ENCODE results near the gene DBH.

DNA sequence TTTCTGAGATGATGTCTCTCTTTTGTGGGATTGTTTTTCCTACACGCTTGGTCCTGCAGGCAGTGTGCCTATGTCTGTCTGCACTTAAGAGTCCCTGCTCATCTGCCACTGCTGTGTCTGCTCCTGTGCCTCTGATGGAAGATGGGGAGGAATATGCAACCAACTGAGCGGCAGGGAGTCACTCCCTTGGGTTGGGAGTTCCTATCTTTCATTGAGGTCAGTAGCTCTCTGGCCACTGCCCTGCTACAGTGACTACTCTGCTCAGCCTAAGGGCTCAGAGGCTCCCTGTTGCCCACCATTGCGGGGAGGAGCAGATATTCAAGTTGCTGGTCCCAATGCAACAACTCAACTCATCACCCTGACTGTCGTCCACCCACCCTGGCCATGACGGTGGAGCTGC lies 13.6 kb upstream of the DBH start:
- TF ChIP-seq EZH2 (IDR thresholded peaks at IDR 0.05; ENCODE audit: borderline replicate concordance, low read depth, low read length, severe bottlenecking): no peak
- TF ChIP-seq, protein P1, sequence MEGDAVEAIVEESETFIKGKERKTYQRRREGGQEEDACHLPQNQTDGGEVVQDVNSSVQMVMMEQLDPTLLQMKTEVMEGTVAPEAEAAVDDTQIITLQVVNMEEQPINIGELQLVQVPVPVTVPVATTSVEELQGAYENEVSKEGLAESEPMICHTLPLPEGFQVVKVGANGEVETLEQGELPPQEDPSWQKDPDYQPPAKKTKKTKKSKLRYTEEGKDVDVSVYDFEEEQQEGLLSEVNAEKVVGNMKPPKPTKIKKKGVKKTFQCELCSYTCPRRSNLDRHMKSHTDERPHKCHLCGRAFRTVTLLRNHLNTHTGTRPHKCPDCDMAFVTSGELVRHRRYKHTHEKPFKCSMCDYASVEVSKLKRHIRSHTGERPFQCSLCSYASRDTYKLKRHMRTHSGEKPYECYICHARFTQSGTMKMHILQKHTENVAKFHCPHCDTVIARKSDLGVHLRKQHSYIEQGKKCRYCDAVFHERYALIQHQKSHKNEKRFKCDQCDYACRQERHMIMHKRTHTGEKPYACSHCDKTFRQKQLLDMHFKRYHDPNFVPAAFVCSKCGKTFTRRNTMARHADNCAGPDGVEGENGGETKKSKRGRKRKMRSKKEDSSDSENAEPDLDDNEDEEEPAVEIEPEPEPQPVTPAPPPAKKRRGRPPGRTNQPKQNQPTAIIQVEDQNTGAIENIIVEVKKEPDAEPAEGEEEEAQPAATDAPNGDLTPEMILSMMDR (IDR thresholded peaks at IDR 0.05; ENCODE audit: borderline replicate concordance, extremely low read depth, low read length, poor library complexity, severe bottlenecking): no peak

Data from DND-41 (cell line).